ENCODE results near the gene PIP5K1B. TPM values are rescaled to one million over a fixed set of nuclear protein-coding genes. Genes with fewer than 3 reads are reported as not detected.

Gene PIP5K1B
- total and polyA plus RNA-seq, 2 donors (not counting 3 experiments of a cell fraction or from before 2014, with no cell fraction given), result 0.27 TPM; not detected in 1

- dilution Hi-C loops (cut with MboI; ENCODE audit: extremely low pct_ligation_motif_present, low sequenced_read_pairs) (no loop called here), intact Hi-C loops (cut with micrococcal nuclease) (no loop called here)
- Histone ChIP-seq H3K4me3 (replicated peaks in 1 of 3; ENCODE audit: insufficient read depth in 1 of 3, low read depth in 1 of 3, low read length in 3 of 3) (no peak overlapping the region), H2AFZ (ENCODE audit: low read depth, low read length) (no peak overlapping the region), H3K9ac (replicated peaks; ENCODE audit: extremely low read depth, insufficient read depth, low read length) (no peak overlapping the region), H3K36me3 (ENCODE audit: control insufficient read depth in 2 of 2, extremely low read depth in 1 of 2, insufficient read depth in 2 of 2, low read length in 2 of 2) (no peaks in the 10 kb centered on the region), H3K4me1 (ENCODE audit: control insufficient read depth, extremely low read depth, insufficient read depth, low read length) (no peaks in the 10 kb centered on the region), H3K79me2 (ENCODE audit: control insufficient read depth, insufficient read depth, low read length) (no peaks in the 10 kb centered on the region), H4K20me1 (replicated peaks; ENCODE audit: control insufficient read depth, extremely low read depth, insufficient read depth, low read length) (no peaks in the 10 kb centered on the region), H3K9me3 (replicated peaks; ENCODE audit: control insufficient read depth, insufficient read depth, low read length) (no peaks in the 10 kb centered on the region), H3K4me2 (ENCODE audit: insufficient read depth, low read length) (no peak overlapping the region), H3K27me3 (ENCODE audit: control insufficient read depth in 2 of 2, insufficient read depth in 2 of 2, low read length in 2 of 2) (peaks cover 0 to 10% of the 10 kb centered on the region in 2 experiments), H3K27ac (ENCODE audit: insufficient read depth, low read depth, low read length) (no peak overlapping the region), H3K9me1 (replicated peaks; ENCODE audit: control insufficient read depth, extremely low read depth, insufficient read depth, low read length) (no peaks in the 10 kb centered on the region)
- CTCF ChIA-PET, result no interaction called here
- BruUV-seq (replicated peaks), result no TSS peak
- TF ChIP-seq JUN (IDR thresholded peaks at IDR 0.05; ENCODE audit: borderline replicate concordance, insufficient read depth, insufficient read length, low read depth) (no peak), FOS (IDR thresholded peaks at IDR 0.05; ENCODE audit: borderline replicate concordance, insufficient read depth, low read length) (no peak), MAX (IDR thresholded peaks at IDR 0.05; ENCODE audit: insufficient read depth, insufficient read length) (no peak), GATA2 (IDR thresholded peaks at IDR 0.05; ENCODE audit: insufficient read depth, insufficient read length, low read depth, low read length) (no peak), CTCF (IDR thresholded peaks at IDR 0.05; ENCODE audit: extremely low read depth in 1 of 2, insufficient read depth in 1 of 2, low read depth in 1 of 2, low read length in 2 of 2) (no peak), POLR2A (IDR thresholded peaks at IDR 0.05; ENCODE audit: low read depth, low read length) (no peak), MYC (IDR thresholded peaks at IDR 0.05; ENCODE audit: low read depth, low read length) (no peak), POLR2AphosphoS5 (IDR thresholded peaks at IDR 0.05; ENCODE audit: insufficient read depth, low read depth, low read length) (no peak), EZH2 (IDR thresholded peaks at IDR 0.05; ENCODE audit: borderline replicate concordance, low read depth, low read length, severe bottlenecking) (no peak)
- POLR2A ChIA-PET, result no interaction called here
- FAIRE-seq, result no peak
- DNase-seq (ENCODE audit: low read depth, low spot score), result no peak
Observed at GRCh38 chr9:68714416-68715180, 9.6 kb downstream of the PIP5K1B start.
